ENCODE measurements around the gene R3HDM1.

R3HDM1 gene

GRCh38 chr2:135733045-135733444, 201.8 kb downstream of the R3HDM1 start:
- no peak for FAIRE-seq

DNA sequence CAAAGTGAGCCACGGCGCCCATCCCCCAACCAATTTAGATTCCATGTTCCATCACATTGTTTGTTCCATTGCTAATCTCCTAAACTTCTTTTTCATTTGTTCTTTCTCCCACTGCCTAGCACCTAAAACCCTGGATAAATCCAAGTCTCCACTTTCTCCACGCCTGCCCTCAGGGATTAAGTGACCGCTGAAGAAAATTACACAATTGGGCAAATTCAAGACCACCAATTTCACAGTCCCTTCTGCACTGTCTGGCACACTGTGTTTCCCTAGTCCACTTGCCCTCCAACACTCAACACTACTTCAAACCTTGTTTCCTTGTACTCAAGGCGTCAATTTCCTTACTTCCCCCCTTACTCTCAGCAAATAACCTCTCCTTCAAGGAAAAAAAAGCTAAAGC, 205.3 kb downstream of the R3HDM1 start:
- FAIRE-seq: no peak

DNA sequence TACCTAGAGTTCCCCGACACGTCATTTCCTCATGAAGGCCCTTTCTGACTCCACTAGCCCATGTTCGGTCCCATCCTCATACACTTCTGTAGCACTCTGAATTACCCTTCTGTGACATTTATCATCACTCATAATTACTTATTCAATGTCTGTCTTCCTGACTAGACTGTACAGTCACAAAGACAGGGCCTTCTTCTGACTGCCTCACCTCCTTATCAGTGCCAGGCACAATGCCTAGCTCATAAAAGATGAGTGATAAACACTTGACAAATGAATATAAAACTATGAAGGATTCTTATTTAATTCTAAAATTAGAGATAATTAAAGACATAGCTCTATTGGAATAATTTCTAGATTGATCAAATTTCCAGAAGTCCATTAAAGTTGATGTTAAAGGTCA, 208.9 kb downstream of the R3HDM1 start:
- no peak for FAIRE-seq

- no peak for FAIRE-seq
These were observed 209.7 kb downstream of the R3HDM1 start for GRCh38 chr2:135741043-135741394.

DNA sequence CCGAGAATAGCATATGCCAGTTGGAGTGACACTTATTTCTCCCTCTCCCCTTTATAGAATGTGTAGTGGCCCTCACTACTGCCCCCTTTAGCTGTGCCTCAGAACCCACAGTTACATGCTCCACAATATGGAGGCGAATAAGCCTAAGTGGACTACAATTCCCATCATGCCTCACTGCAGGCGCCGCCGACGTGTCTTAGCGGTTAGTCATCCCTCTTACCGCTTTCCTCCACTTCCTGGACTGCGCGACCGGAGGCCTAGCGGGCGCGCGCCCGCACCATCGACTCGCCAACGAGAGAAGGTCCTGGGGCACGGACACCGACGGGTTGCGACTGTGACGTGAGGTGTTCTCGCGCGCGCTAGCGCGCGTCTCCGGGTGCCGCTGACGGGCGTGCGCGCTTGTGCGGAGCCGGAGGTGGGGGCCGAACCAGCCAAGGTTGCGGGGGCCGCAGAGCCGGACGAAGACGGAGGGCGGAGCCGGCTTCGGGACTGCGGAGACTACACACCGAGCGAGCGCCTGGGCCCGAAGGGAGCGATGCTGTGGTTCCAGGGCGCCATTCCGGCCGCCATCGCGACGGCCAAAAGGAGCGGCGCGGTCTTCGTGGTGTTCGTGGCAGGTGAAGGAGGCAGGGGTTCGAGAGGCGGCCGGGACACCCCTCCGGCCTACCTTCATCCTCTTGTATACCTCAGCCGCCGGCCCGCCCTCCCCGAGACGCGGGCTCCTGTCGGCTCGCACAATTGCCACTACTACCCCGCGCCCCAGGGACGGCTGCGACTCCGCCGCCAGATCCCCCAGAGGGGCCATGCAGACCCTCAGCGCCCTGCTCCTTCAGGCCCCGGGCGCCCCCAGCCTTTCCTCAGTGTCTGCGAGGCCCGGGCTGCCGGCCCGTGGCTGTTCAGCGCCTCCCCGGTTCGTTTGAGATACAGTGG, 210.4 kb downstream of the R3HDM1 start, which contains the start of gene UBXN4:
TSS of gene UBXN4 (plus strand) at position 461 of the 930 bp plus-strand sequence. CDS start at position 536, 75 bp downstream.
- FAIRE-seq: peak; percentile 85

GRCh38 chr2:135742325-135742757, 211.1 kb downstream of the R3HDM1 start:
- FAIRE-seq: no peak

- FAIRE-seq: no peak
These were observed 212.6 kb downstream of the R3HDM1 start for GRCh38 chr2:135743860-135744259.

- no peak for FAIRE-seq
These were observed 213.6 kb downstream of the R3HDM1 start for GRCh38 chr2:135744760-135745314.

DNA sequence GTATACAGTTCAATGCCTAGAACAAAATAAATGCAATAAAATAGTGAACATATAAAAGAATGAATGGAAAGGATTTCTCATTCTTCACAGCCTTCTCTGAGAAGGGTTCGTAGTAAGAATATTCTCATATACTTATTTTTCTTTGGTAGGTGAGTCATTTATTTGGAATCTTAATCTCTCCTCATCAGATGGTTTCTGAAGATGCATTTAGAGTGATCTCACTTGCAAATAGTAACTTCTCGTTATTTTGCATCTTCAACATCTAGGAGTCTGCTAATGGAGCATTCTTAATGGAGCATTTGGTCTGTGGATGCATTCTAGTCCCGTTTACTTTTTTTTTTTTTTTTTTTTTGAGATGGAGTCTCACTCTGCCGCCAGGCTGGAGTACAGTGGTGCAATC, 214.3 kb downstream of the R3HDM1 start:
- no peak for FAIRE-seq

GRCh38 chr2:135755573-135755972, 224.3 kb downstream of the R3HDM1 start:
- FAIRE-seq: no peak

DNA sequence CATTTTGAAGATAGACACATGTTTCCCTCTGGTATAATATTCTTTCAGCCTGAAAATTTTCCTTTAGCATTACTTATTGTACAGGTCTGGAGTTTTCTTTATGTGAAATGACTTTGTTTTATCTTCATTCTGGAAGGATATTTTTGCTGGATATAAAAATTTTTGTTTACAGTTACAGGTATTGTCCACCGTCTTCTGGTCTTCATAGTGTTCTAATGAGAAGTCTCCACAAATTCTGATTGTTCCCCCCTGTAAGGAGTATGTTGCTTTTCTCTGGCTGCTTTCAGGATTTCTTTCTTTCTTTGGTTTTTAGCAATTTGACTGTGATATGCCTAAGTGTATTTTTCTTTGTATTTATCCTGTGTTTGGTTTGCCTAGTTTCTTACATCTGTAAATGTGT, 225.4 kb downstream of the R3HDM1 start:
- no peak for FAIRE-seq

DNA sequence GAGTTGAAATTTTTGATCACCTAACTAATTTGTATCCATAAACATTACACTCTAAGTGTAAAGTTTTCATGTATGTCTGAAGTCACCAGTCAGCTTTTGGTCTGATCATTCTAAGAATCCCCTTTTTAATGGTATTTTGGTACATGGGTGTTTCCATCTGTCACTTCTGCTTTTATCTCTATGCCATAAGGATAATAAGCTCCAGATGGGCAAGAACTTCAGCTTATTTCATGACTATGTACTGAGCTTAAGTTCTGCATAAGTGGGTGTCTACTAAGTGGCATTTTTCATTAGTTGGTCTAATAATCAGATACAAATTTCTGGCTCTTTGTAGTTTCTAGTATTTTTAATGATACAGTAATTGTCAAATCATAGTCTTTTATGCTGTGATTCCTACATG, 230.7 kb downstream of the R3HDM1 start:
- no peak for FAIRE-seq

DNA sequence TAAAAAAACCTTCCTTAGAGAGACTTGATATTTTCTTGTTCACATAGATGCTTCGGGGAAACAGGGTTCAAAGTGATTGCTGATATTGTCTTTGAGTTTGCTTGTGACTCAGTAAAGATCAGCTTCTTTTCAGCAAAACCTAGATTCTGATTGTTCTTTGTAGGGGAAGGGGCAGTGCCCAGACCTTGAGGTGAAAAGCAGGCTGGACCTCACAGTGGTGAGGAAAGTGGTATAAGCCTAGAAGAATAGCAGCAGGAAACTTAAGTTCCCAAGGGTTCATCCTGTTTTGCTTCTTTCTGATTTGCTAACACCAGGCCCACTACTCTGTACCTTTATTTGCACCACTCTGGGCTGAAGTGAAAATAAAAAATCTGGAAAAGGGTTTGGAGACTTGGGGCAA, 231.2 kb downstream of the R3HDM1 start:
- FAIRE-seq: no peak

DNA sequence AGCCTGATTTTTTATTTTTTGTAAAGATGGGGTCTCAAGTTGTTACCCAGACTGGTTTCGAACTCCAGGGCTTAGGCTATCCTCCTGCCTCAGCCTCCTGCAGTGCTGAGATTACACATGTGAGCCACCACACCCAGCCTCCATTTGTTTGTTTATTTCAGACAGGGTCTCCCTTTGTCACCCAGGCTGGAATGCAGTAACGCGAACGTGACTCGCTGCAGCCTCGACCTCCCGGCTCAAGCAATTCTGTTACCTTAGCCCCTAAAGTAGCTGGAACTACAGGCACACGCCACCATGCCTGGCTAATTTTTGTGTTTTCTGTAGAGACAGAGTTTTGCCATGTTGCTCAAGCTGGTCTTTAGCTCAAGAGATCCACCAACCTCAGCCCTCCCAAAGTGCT, 237.6 kb downstream of the R3HDM1 start:
- FAIRE-seq: no peak

DNA sequence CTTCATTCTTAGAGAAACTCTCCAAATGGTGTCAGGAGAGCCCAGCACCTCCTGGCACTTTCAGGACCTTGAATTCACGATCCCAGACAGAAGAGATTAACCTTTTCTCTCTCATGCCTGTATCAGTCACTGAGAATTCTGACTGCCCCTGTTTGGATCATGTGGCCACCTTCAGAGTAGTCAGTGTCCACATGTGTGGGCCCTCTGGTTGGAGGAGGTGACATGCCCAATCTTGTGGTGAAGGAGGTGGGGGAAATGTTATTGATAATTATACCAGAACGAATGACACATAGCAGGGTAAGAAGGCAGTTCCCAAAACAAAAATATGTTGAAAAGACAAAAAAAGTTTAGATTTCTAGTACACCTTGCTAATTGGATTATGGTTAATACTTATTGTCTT, 242.0 kb downstream of the R3HDM1 start:
- no peak for FAIRE-seq

DNA sequence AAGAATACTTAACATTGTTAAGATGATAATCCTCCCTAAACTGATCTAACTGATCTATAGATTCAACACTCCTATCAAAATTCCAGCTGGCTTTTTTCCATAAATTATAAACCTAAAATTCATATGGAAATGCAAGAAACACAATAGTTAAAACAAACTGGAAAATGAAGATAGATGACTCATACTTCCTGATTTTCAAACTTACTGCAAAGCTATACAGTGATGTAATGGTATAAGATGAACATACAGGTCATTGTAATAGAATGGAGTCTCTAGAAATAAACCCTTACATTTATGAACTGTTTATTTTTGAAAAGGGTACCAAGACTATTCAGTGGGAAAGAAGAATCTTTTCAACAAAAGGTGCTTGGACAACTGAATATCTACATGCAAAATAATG, 242.6 kb downstream of the R3HDM1 start:
- no peak for FAIRE-seq
